ENCODE measurements around the gene TRAPPC3.

- TF ChIP-seq ATF3 (IDR thresholded peaks at IDR 0.05) (no peak), CEBPB (IDR thresholded peaks at IDR 0.05; ENCODE audit: low read depth) (no peak), YY1 (IDR thresholded peaks at IDR 0.05; ENCODE audit: extremely low read depth, insufficient replicate concordance, low read depth, low read length) (no peak), CTCF (IDR thresholded peaks at IDR 0.05 in 2 of 3, conservative IDR thresholded peaks at IDR 0.05 in 1 of 3; ENCODE audit: borderline replicate concordance in 1 of 3, insufficient read depth in 1 of 3, low read depth in 2 of 3, low read length in 2 of 3) (no peak), ZFX (IDR thresholded peaks at IDR 0.05) (no peak), ZNF274 (IDR thresholded peaks at IDR 0.05; ENCODE audit: low read depth, low read length) (no peak), SRF (IDR thresholded peaks at IDR 0.05; ENCODE audit: low read depth) (no peak), JUND (IDR thresholded peaks at IDR 0.05) (no peak), SIN3A (IDR thresholded peaks at IDR 0.05; ENCODE audit: low read depth) (no peak), POLR2A (IDR thresholded peaks at IDR 0.05; ENCODE audit: borderline replicate concordance, extremely low read depth, insufficient read depth, insufficient read length) (no peak), POLR2AphosphoS5 (IDR thresholded peaks at IDR 0.05; ENCODE audit: low read depth, low read length) (no peak)
Measured at GRCh38 chr1:36118447-36119204, 30.7 kb downstream of the TRAPPC3 start.
